ENCODE data around the gene PDE4D.

Gene PDE4D

DNA sequence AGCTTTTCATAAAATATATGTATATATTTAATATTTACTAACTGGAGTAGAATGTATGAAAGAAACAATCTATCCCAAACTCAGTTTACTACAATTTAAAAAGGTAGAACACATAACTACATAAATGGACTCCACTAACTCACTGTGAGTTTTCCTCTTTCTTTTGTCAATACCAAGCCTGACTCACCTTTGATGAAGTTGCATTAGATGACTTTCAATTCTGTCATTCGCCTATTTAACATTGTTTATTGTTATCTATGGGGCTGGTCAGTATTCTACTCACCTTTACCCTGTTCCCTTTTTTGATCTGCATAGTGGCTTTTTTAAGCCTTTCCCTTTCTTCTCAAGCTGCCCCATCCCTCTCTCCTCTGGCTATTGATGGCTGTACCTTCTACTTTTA, 680.9 kb downstream of the PDE4D start:
- H3F3A ChIP-seq (ENCODE audit: insufficient read depth, low read length) = no peaks in the 10 kb centered on the region
- no peak overlapping the region for H3K9ac ChIP-seq (ENCODE audit: low read length)
- DNase-seq = no peak
- no peaks in the 10 kb centered on the region for H3K27me3 ChIP-seq (replicated peaks; ENCODE audit: insufficient read depth, low read length)
- no peak overlapping the region for H3K4me2 ChIP-seq (ENCODE audit: low read depth, low read length)
- no peaks in the 10 kb centered on the region for H3K9me3 ChIP-seq (replicated peaks; ENCODE audit: insufficient read depth, low read length)
- no peaks in the 10 kb centered on the region for H3K9me2 ChIP-seq (replicated peaks; ENCODE audit: insufficient read depth, low read length)
- H3K79me2 ChIP-seq (ENCODE audit: low read length) = no peaks in the 10 kb centered on the region
- TF ChIP-seq EZH2phosphoT487 (IDR thresholded peaks at IDR 0.05; ENCODE audit: low read length) (no peak), EZH2 (optimal IDR thresholded peaks at IDR 0.05; ENCODE audit: low read depth, low read length) (no peak), CTCF (IDR thresholded peaks at IDR 0.05; ENCODE audit: low read length) (no peak)
- no peaks in the 10 kb centered on the region for H3K36me3 ChIP-seq (replicated peaks; ENCODE audit: insufficient read depth, low read length)
- no peak overlapping the region for H3K4me3 ChIP-seq (ENCODE audit: low read length)
- H3K4me1 ChIP-seq (ENCODE audit: low read length) = no peaks in the 10 kb centered on the region
- H4K20me1 ChIP-seq (ENCODE audit: insufficient read depth, low read length) = no peaks in the 10 kb centered on the region
- H2AFZ ChIP-seq (ENCODE audit: low read length) = no peak overlapping the region
- no peak overlapping the region for H3K27ac ChIP-seq (ENCODE audit: low read length)

DNA sequence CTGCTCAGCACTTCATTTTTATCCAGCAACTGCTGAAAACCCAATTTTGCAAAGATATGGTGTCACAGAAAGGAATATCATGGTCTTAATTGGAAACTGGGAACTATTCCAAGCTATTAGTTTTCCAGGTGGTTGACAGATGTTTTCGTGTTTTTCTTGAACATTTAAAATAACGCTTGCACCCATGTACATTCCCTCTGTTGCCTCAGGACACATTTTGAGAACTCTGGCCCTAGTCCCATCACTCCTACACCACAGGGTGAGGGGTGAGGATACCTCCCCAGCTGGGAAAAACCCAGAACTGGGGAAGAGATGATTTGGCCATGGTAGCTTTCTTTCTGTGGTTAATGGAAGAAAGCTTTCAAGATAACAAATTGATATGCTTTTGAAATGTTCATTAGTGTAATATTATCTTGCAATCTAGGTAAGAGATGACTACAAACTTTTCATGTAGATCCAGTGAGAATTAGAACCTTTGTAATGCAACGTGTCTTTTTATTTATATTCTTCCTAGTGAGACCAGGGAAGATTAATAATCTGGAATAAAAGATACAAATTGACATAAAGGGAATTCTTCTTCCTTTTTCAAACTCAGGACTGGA, 683.7 kb downstream of the PDE4D start:
- TF ChIP-seq EZH2 (optimal IDR thresholded peaks at IDR 0.05; ENCODE audit: low read depth, low read length) (no peak), CTCF (IDR thresholded peaks at IDR 0.05; ENCODE audit: low read length) (no peak), EZH2phosphoT487 (IDR thresholded peaks at IDR 0.05; ENCODE audit: low read length) (no peak)
- Histone ChIP-seq H3K9me2 (replicated peaks; ENCODE audit: insufficient read depth, low read length) (no peaks in the 10 kb centered on the region), H3K36me3 (replicated peaks; ENCODE audit: insufficient read depth, low read length) (no peaks in the 10 kb centered on the region), H3K27ac (ENCODE audit: low read length) (no peak overlapping the region), H3K27me3 (replicated peaks; ENCODE audit: insufficient read depth, low read length) (no peaks in the 10 kb centered on the region), H3F3A (ENCODE audit: insufficient read depth, low read length) (no peaks in the 10 kb centered on the region), H4K20me1 (ENCODE audit: insufficient read depth, low read length) (no peaks in the 10 kb centered on the region), H2AFZ (ENCODE audit: low read length) (no peak overlapping the region), H3K4me3 (ENCODE audit: low read length) (no peak overlapping the region), H3K4me1 (ENCODE audit: low read length) (no peaks in the 10 kb centered on the region), H3K9ac (ENCODE audit: low read length) (no peak overlapping the region), H3K79me2 (ENCODE audit: low read length) (no peaks in the 10 kb centered on the region), H3K4me2 (ENCODE audit: low read depth, low read length) (no peak overlapping the region), H3K9me3 (replicated peaks; ENCODE audit: insufficient read depth, low read length) (no peaks in the 10 kb centered on the region)
- no peak for DNase-seq

DNA sequence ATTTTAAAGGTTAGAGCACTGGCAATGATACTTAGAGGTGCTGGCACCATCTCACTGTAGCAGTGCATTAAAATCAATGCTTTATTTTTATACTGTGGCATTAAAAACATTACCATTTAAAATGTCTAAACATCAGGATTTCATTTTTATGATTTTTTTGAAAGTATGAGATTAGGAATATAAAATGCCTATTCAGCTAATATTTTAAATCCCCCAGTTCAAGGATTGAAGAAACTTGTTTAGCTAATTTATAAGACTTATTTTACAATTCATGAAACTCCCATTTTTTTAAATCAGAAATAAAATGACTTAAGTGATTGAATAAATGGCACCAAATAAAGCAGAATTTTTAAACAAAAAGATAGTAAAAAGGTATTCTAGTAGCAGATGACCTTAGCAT, 685.1 kb downstream of the PDE4D start:
- H3F3A ChIP-seq (ENCODE audit: insufficient read depth, low read length) = no peaks in the 10 kb centered on the region
- no peaks in the 10 kb centered on the region for H4K20me1 ChIP-seq (ENCODE audit: insufficient read depth, low read length)
- no peak overlapping the region for H3K27ac ChIP-seq (ENCODE audit: low read length)
- no peak for DNase-seq
- H3K9ac ChIP-seq (ENCODE audit: low read length) = no peak overlapping the region
- no peaks in the 10 kb centered on the region for H3K36me3 ChIP-seq (replicated peaks; ENCODE audit: insufficient read depth, low read length)
- H3K4me2 ChIP-seq (ENCODE audit: low read depth, low read length) = no peak overlapping the region
- no peaks in the 10 kb centered on the region for H3K27me3 ChIP-seq (replicated peaks; ENCODE audit: insufficient read depth, low read length)
- no peak overlapping the region for H2AFZ ChIP-seq (ENCODE audit: low read length)
- H3K4me3 ChIP-seq (ENCODE audit: low read length) = no peak overlapping the region
- no peak for TF ChIP-seq EZH2 (optimal IDR thresholded peaks at IDR 0.05; ENCODE audit: low read depth, low read length)
- no peak for TF ChIP-seq CTCF (IDR thresholded peaks at IDR 0.05; ENCODE audit: low read length)
- TF ChIP-seq EZH2phosphoT487 (IDR thresholded peaks at IDR 0.05; ENCODE audit: low read length) = no peak
- no peaks in the 10 kb centered on the region for H3K9me2 ChIP-seq (replicated peaks; ENCODE audit: insufficient read depth, low read length)
- H3K9me3 ChIP-seq (replicated peaks; ENCODE audit: insufficient read depth, low read length) = no peaks in the 10 kb centered on the region
- H3K79me2 ChIP-seq (ENCODE audit: low read length) = no peaks in the 10 kb centered on the region
- H3K4me1 ChIP-seq (ENCODE audit: low read length) = no peaks in the 10 kb centered on the region

Data from MM.1S (cell line).